ENCODE measurements around the gene PSMB7.

GRCh38 chr9:124376329-124376728, 38.9 kb downstream of the PSMB7 start:
- TF ChIP-seq CTCF (IDR thresholded peaks at IDR 0.05) (no peak), EZH2 (IDR thresholded peaks at IDR 0.05; ENCODE audit: borderline replicate concordance, insufficient read depth, low read depth, low read length, poor library complexity, severe bottlenecking) (no peak)

Data from B cell (primary cell).